K562 (cell line): ENCODE results near the gene SEMA6C. TPM values are rescaled to one million over a fixed set of nuclear protein-coding genes. Genes with fewer than 3 reads are reported as not detected.

Source experiments
- E2F5 ChIP-seq: sonication (generic); formaldehyde crosslinking; IDR thresholded peaks from 2 replicates; pipeline ENCODE4 v1.8.0; 2022; ENCODE audit warnings: mild to moderate bottlenecking, missing genetic modification reagents
- ELK1 ChIP-seq: sonication (generic); formaldehyde crosslinking; IDR thresholded peaks from 2 replicates; pipeline ENCODE4 v1.8.1; 2022; ENCODE audit warnings: missing genetic modification reagents
- ETS1 ChIP-seq: conservative IDR thresholded peaks from 2 replicates; pipeline ENCODE4 v1.6.1; 2011; ENCODE audit warnings: low read depth, mild to moderate bottlenecking, low read length; ENCODE audit not compliant: control insufficient read depth
- HMBOX1 ChIP-seq: sonication (generic); IDR thresholded peaks from 2 replicates; pipeline ENCODE4 v1.6.1; 2016
- MAFF ChIP-seq: IDR thresholded peaks from 2 replicates; pipeline ENCODE4 v1.6.1; 2012; ENCODE audit warnings: low read length, improper control_type of control experiment
- MLLT1 ChIP-seq, 2 experiments: fragments of 450-650 bp; IDR thresholded peaks; 2 replicates each; pipeline ENCODE4 v1.6.1; 2016
- PTRF ChIP-seq: fragments of 450-650 bp; IDR thresholded peaks from 2 replicates; pipeline ENCODE4 v1.6.1; 2016; ENCODE audit warnings: mild to moderate bottlenecking, missing genetic modification characterization, missing compliant biosample characterization
- RBM25 ChIP-seq: fragments of 200-400 bp; formaldehyde crosslinking; IDR thresholded peaks from 2 replicates; pipeline ENCODE4 v1.6.1; 2018; ENCODE audit warnings: low read length, low read depth, moderate library complexity; ENCODE audit not compliant: severe bottlenecking
- SMARCA4 ChIP-seq: fragments of 450-650 bp; IDR thresholded peaks from 2 replicates; pipeline ENCODE4 v1.6.1; 2016
- SMARCB1 ChIP-seq: IDR thresholded peaks from 2 replicates; pipeline ENCODE4 v1.6.1; 2011; ENCODE audit warnings: improper control_type of control experiment, low read depth; ENCODE audit not compliant: insufficient read length
- TAF9B ChIP-seq: fragments of 450-650 bp; IDR thresholded peaks from 2 replicates; pipeline ENCODE4 v1.6.1; 2018; ENCODE audit warnings: mild to moderate bottlenecking; ENCODE audit not compliant: partially characterized antibody
- ZBTB43 ChIP-seq: sonication (generic); formaldehyde crosslinking; IDR thresholded peaks from 2 replicates; pipeline ENCODE4 v1.8.0; 2023; ENCODE audit warnings: mild to moderate bottlenecking, missing genetic modification reagents
- ZNF668 ChIP-seq: fragments of 250-450 bp; sonication (Bioruptor Pico); IDR thresholded peaks from 2 replicates; pipeline ENCODE4 v1.8.0; 2022; ENCODE audit warnings: mild to moderate bottlenecking, inconsistent platforms
- ZNF695 ChIP-seq: fragments of 450-650 bp; formaldehyde crosslinking; IDR thresholded peaks from 2 replicates; pipeline ENCODE4 v1.4.0; 2020; ENCODE audit warnings: mild to moderate bottlenecking, moderate library complexity
- ZNF780A ChIP-seq: fragments of 250-450 bp; sonication (Bioruptor Pico); IDR thresholded peaks from 2 replicates; pipeline ENCODE4 v1.5.0; 2021; ENCODE audit warnings: mild to moderate bottlenecking
- polyA plus RNA-seq, 8 experiments: library from polyadenylated mRNA; depleted of rRNA in 4 of 8; stranded (reverse) in 5 of 8; unstranded in 3 of 8; fragments of >200 nt; fragmentation: Nextera tagmentation in 2 of 8; fragmentation: Illumina TruSeq in 1 of 8; extraction: Ambion mirVana in 2 of 8; extraction: Trizol in 1 of 8; gene quantifications; 2 replicates each; pipeline versions ENCODE4 v1.2.1 to v1.2.3, GENCODE V29; 2011 to 2014; ENCODE audit warnings: inconsistent platforms in 1 of 8, missing spikeins in 1 of 8
- total RNA-seq, 7 experiments: library from RNA; depleted of rRNA in 6 of 7; stranded (reverse); fragments of >200 nt in 6 of 7; fragmentation: Illumina TruSeq in 2 of 7; extraction: Trizol in 2 of 7; gene quantifications; 2 replicates each; pipeline versions ENCODE4 v1.2.1 to v1.2.3, GENCODE V29; 2011 to 2021; ENCODE audit warnings: low replicate concordance in 1 of 7
- TF ChIP-seq, protein P1 (sequence below): fragments of 150-350 bp; IDR thresholded peaks from 2 replicates; pipeline ENCODE4 v1.6.1; 2014; ENCODE audit warnings: low read depth, mild to moderate bottlenecking, low read length, borderline replicate concordance

SEMA6C gene
- total and polyA plus RNA-seq, 9 of the 15 experiments (the other 6 are each of a cell fraction or from before 2014, with no cell fraction given): 0.03 to 4.6 (median 0.95) TPM

DNA sequence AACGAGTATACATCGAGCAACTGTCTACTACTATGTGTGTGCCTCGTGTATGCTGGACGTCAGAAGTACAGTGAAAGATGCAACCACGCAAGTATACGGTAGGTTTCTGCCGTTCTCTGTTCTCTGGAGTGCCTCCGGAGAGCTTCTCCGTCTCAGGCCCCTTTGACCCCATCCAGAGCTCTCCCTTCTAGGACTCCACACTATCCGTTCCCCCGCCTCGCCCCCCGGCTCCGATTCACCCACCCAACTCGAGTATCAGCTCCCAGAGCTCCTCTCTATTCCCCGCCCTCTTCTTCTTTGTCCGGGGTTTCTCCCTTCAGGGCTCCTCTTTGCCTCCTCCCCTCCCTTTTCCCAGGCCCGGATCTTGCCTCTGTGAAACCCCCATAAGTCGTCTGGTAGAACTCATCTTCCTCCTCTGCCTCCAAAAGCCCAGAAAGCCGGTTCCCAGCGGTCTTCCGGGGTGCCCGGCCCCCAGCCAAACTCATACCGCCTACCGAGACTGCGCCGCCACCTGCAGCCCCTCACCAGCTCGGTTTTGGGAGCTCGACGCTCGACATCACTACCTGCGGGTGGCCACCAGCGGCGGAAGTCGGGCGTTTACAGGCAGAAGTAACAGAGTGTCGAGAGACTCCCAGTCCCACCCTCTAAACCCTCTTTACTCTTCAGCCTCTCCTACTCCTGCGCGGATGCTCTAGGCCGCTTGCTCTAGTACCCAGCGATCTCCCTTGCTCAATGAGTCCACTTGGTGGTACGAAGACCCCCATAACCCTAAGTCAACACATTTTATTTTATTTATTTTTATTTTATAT, 43.4 kb upstream of the SEMA6C start, which contains the start of gene VPS72 (continued):
- TF ChIP-seq MLLT1 (IDR thresholded peaks at IDR 0.05): peak in 1 of 2 experiments; percentile 100; a peak in 2 of 4 replicates
- TF ChIP-seq, protein P1, sequence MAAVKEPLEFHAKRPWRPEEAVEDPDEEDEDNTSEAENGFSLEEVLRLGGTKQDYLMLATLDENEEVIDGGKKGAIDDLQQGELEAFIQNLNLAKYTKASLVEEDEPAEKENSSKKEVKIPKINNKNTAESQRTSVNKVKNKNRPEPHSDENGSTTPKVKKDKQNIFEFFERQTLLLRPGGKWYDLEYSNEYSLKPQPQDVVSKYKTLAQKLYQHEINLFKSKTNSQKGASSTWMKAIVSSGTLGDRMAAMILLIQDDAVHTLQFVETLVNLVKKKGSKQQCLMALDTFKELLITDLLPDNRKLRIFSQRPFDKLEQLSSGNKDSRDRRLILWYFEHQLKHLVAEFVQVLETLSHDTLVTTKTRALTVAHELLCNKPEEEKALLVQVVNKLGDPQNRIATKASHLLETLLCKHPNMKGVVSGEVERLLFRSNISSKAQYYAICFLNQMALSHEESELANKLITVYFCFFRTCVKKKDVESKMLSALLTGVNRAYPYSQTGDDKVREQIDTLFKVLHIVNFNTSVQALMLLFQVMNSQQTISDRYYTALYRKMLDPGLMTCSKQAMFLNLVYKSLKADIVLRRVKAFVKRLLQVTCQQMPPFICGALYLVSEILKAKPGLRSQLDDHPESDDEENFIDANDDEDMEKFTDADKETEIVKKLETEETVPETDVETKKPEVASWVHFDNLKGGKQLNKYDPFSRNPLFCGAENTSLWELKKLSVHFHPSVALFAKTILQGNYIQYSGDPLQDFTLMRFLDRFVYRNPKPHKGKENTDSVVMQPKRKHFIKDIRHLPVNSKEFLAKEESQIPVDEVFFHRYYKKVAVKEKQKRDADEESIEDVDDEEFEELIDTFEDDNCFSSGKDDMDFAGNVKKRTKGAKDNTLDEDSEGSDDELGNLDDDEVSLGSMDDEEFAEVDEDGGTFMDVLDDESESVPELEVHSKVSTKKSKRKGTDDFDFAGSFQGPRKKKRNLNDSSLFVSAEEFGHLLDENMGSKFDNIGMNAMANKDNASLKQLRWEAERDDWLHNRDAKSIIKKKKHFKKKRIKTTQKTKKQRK: peak; percentile 77
- no peak for TF ChIP-seq HMBOX1
- TF ChIP-seq ELK1 (CRISPR knock-in tag): no peak
- TF ChIP-seq ZNF695: no peak
- TF ChIP-seq ZNF780A (CRISPR knock-in tag): no peak
- no peak for TF ChIP-seq ZNF668 (CRISPR knock-in tag)
- no peak for TF ChIP-seq RBM25
- TF ChIP-seq E2F5 (CRISPR knock-in tag): no peak
- no peak for TF ChIP-seq SMARCA4
- TF ChIP-seq MAFF: no peak
- TF ChIP-seq ZBTB43 (CRISPR knock-in tag): no peak
- TF ChIP-seq TAF9B: peak; percentile 91
- peak; percentile 94 for TF ChIP-seq ETS1
- no peak for TF ChIP-seq PTRF (tag)
- no peak for TF ChIP-seq SMARCB1
